HG02870 (cell line): ENCODE measurements around the gene OR13C2.
"Not testable (repeated sequence)": the region's sequence is repeated elsewhere in the genome, so short reads cannot be mapped to it uniquely, and the experiment has no call there.

Source experiments
- ATAC-seq: cut with Tn5 transposase; IDR thresholded peaks from one replicate; pipeline ENCODE4 v1.9.1; 2021; ENCODE audit warnings: mild to moderate bottlenecking, moderate library complexity; ENCODE audit not compliant: unreplicated experiment

OR13C2 gene, protein sequence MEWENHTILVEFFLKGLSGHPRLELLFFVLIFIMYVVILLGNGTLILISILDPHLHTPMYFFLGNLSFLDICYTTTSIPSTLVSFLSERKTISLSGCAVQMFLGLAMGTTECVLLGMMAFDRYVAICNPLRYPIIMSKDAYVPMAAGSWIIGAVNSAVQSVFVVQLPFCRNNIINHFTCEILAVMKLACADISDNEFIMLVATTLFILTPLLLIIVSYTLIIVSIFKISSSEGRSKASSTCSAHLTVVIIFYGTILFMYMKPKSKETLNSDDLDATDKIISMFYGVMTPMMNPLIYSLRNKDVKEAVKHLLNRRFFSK

DNA sequence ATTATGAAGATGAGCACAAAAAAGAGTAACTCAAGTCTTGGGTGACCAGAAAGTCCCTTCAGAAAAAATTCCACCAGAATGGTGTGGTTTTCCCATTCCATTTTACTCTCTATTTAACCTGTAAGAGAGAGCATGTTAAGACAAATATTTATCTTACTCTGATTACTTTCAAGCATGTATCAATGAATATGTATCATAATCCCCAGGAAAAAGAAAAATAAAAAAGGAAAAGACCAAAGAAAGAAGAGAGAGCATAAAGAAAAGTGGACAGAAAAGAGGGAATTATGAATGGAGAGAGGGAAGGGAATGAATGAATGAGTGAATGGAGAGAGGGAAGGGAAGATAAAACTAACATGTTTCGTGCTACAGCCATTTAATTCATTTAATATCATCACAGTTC, at the start of gene OR13C2:
TSS of gene OR13C2 (minus strand) at position 101 of the 400 bp plus-strand sequence. CDS start at position 101, 0 bp downstream.
- not testable (repeated sequence) for ATAC-seq

DNA sequence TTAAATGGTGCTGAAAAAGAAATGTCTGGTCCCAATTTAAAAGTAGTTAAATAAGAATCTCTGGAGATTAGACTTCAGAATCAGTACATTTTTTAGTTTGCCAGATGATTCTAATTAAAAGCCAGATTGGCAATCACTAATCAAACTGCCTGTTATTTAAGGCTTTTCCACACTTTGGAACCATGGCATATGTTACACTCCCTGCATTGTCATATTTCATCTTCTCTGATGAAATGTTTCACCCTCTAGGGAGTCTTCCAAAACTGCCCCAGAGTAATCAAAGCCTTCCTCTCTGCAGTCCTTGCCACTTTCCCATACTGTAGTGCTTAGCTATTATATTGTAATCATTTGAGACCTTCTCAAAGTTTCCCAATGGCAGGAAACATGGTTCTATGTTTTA, 30.0 kb upstream of the OR13C2 start:
- ATAC-seq, result no peak

DNA sequence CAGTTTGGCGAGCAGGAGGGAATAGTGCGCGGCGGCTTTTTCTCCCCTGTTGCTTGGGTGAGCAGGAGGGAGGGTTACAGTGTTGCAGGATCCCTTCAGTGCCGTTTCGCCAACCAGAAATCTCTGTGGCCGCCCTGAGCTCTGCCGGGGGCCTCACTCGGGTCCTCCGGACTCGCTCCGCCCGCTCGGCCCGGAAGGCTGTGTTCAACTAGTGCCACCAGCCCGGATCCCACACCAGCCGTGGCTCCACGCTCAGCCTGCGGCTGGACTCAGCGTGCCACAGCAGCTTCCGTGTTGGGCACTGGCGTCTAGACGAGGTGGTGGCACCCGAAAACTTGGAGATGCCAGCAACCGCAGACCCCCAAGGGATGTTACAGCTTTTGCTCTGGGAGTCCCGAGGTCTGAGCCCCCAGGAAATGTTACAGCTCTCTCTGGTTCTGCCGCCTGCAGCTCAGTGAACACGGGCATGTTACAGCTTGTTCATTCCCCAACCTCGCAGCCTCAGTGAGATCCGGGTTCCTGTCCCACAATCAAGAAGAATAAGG, 28.6 kb upstream of the OR13C2 start:
- no peak for ATAC-seq

DNA sequence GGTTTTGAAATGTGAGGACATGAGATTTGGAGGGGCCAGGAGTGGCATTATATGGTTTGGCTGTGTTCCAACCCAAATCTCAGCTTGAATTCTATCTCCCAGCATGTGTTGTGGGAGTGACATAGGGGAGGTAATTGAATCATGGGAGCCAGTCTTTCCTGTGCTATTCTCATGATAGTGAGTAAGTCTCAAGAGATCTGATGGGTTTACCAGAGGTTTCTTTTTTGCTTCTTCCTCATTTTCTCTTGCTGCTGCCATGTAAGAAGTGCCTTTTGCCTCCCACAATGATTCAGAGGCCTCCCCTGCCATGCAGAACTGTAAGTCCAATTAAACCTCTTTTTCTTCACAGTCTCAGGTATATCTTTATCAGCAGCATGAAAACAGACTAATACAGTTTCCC, 20.5 kb upstream of the OR13C2 start:
- ATAC-seq, result not testable (repeated sequence)

DNA sequence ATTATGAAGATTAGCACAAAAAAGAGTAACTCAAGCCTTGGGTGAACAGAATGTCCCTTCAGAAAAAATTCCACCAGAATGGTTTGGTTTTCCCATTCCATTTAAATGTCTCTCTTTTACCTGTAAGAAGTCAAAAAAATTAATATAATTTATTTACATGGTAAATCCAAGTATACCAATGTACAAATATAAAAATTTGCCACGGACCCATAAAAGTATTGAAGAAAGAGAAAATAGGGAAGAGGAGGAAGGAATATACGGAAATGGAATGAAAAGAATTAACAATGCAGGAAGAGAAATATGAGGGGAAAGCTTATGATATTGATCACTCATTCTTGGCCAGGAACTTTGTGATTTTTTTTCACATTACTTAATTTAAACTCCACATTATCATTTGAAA, 12.7 kb upstream of the OR13C2 start, which contains the start of gene OR13C9:
TSS of gene OR13C9 (minus strand) at position 101 of the 400 bp plus-strand sequence. CDS start at position 101, 0 bp downstream.
- no peak for ATAC-seq

DNA sequence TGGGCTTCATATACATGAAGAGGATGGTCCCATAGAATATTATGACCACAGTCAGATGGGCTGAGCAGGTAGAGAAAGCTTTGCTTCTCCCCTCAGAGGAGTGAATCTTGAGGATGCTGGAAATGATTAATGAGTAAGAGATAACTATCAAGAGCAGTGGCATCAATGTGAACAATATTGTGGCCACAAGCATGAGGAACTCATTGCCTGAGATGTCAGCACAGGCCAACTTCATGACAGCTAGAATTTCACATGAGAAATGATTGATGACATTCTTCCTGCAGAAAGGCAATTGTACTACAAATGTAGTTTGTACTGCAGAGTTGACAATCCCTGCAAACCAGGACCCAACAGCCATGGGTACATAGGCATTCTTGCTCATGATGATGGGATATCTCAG, 12.0 kb upstream of the OR13C2 start:
- ATAC-seq, result no peak

DNA sequence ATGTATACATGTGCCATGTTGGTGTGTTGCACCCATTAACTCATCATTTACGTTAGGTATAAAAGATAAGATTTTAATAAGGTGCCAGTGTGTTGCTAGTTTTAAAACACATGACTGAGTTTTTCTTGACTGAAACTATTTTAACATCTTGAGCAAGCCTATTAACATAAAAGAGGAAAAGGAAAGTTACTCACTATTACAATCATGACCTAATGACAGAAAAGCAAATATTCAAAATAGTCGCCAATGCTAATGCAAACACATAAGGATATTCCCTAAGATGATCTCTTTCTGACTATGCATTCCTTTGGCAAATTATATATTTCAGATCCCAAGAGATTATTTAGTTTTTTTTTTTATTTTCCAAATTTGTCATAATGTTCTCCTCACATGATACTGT, 5.8 kb upstream of the OR13C2 start:
- ATAC-seq, result no peak

DNA sequence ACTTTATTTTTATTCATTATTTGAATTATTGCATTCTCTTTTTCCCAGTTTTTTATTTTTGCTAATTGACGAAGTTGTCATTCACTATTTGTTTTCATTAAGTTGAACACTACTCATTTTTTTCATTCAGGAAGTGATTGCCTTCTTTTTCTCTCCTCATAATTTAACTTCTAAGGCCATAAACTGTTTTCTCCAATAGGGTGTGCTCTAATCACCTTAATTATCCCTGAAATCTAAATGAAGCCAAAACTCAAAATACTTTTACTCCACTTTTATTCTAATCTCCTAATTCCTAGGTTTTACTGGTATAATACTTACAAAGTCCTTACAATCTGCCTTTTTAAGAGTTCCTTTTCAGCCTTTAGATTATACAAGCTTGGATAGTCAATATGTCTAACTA, 2.9 kb upstream of the OR13C2 start:
- ATAC-seq, result no peak

DNA sequence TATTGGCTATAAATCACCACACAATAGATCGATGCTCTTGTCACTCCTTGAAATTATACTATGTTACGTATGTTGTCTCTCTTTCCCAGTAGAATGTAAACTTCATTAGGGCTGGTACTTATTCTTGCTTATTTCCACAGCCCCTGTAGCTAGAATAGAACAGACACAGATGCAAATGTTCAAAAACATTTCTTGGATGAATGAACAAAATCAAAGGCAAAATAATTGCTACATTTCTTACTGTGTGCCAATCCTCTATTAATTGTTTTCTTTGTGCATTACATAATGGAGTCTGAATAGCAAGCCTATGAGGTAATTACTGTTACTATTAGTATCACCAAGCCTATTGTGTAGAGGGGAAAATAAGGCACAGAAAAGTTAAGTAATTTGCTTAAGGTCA, 725 bp upstream of the OR13C2 start:
- no peak for ATAC-seq

DNA sequence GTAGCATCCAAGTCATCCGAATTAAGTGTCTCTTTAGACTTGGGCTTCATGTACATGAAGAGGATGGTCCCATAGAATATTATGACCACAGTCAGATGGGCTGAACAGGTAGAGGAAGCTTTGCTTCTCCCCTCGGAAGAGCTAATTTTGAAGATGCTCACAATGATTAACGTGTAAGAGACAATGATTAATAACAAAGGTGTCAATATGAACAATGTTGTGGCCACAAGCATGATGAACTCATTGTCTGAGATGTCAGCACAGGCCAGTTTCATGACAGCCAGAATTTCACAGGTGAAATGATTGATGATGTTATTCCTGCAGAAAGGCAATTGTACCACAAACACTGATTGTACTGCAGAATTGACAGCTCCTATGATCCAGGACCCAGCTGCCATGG, 626 bp downstream of the OR13C2 start:
- ATAC-seq, result no peak

DNA sequence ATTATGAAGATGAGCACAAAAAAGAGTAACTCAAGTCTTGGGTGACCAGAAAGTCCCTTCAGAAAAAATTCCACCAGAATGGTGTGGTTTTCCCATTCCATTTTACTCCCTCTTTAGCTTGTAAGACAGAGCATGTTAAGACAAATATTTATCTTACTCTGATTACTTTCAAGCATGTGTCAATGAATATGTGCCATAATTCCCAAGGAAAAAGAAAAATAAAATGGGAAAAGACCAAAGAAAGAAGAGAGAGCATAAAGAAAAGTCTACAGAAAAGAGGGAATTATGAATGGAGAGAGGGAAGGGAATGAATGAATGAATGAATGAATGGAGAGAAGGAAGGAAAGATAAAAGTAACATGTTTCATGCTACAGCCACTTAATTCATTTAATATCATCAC, 6.1 kb downstream of the OR13C2 start, which contains the start of gene OR13C5:
TSS of gene OR13C5 (minus strand) at position 101 of the 400 bp plus-strand sequence. CDS start at position 101, 0 bp downstream.
- ATAC-seq, result not testable (repeated sequence)

DNA sequence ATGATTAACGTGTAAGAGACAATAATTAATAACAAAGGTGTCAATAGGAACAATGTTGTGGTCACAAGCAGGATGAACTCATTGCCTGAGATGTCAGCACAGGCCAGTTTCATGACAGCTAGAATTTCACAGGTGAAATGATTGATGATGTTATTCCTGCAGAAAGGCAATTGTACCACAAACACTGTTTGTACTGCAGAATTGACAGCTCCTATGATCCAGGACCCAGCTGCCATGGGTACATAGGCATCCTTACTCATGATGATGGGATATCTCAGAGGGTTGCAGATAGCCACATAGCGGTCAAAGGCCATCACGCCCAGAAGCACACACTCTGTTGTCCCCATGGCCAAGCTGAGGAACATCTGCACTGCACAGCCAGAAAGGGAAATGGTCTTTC, 6.7 kb downstream of the OR13C2 start:
- ATAC-seq, result not testable (repeated sequence)

DNA sequence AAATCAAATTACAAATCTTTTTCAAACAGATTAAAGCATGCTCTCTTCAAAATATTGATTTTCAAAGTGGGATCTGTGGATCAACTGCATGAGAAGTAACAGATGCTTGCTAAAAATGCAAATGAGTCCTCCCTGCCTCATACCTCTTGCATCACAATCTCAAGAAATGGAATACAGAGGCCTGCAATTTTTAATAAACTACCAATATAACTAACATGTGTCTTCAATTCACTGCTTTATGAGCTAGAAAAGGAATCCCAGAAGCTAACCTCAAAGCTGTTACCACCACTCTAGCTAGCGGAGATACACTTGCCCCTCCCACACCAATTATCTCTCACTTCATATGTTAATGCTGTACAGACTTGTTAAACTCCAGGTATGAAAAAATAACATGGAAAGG, 15.8 kb downstream of the OR13C2 start:
- ATAC-seq, result no peak

DNA sequence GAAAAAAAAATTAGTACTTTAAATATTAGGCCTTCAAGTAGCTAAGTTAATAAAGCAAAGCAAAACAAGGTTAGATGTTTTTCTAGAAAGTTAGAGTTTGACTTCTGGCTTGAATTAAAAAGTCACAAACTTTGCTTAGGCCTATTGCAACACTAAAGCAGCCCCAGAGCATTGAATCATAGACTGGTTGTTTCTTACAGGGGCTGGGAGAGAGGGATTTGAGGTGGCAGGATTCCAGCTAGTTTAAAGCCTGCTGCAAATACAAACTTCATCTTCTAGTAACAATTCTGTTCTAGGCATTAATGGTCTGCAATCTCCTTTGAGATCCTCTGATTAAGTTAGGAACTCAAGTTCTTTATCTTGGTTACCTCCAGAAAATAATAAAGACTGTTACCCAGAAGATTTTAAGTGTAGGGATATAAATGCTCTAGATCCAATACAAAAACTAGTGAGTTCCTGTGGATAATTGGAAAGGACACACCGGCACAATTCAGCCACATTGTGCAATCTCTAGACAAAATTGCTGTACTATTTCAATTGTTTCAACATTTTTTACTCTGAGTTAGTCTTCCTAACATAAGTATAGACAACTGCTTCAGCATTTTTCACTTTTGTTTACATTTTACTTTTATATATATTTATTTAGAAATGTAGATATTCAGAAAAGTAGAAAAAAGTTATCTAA, 18.8 kb downstream of the OR13C2 start:
- ATAC-seq, result no peak

DNA sequence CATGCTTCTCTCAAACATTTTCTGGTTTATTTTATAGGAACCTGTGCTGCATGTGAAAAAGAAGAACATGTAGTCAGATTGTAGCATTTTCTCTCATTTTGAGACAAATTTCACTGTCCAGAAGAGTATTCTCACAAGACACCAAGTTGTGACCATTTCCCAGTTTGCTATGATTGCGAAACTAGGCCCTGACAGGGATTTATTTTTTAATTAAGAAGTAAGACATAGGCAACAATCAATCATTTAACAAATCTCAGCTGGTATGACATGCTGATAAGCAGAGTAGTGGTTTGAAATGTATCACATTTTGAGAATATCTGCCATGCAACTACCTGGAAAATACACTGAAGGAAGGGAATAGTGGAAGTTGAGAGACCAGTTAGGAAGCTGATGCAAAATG, 24.9 kb downstream of the OR13C2 start:
- no peak for ATAC-seq

DNA sequence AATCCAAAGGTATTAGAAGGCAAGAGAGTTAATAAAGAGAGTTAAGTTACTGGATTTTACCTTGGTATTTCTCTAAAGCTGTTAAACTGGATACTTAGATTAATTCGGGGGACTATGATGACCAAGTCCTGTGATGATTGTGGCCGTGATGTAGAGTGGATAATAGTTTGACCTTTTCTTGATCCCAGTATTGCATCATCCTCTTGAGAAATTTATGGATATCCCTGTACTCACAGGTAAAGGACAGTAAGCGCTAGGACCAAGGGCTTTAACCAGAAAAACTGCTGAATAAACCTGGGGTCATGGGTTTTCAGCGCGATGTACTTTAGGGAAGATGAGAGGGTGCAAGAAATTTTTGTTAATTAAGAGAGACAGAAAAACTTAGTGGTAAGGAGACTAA, 28.2 kb downstream of the OR13C2 start:
- ATAC-seq, result no peak

DNA sequence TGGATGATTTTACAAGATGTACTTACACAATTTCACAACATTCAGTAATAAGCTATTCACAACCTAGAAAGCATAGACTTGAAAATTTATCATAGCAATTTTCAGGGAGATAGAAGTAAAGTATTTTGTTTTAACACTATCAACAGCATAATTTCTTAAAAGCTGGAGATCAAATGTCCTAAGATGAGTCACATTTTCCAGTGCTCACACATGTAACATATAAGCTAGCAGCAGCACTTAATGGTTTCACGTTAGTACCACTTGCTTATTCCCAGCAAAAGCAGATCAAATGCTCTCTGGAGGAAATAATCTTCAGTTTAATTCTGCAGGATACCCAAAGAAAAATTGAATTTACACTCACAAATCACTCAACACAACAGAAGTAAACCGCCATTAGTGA, 30.0 kb downstream of the OR13C2 start:
- no peak for ATAC-seq

DNA sequence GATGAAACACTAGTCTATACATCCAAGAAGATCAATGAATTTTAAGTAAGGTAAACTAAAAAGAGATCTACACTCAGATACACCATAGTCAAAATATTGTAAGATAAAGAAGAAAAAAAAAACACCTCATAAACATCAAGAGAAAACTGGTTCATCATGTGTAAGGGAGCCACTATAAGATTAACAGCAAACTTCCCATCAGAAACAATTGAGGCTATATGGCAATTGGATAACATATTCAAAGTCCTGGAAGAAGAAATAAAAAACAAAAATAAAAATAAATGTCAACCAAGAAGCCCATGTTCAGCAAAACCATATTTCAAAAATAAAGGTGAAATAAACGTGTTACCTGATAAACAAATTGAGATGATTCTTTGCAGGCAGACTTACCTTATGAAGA, 32.8 kb downstream of the OR13C2 start:
- no peak for ATAC-seq

DNA sequence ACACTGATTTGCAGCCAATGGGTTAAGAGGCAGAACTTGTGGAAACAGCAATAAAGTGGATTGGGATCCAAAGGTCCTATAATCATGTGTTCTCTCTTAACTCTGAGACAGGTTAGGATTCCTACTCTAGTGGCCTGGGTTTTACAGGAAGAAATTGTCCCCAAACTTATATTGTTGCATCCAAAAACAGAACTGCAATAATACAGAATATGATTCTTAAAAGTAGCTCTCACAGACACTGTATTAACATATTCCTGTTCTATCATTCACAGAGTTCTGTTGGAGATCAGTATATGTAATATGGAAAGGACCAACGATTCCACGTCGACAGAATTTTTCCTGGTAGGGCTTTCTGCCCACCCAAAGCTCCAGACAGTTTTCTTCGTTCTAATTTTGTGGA, 36.6 kb downstream of the OR13C2 start, which contains the start of gene OR13C8:
TSS of gene OR13C8 (plus strand) at position 301 of the 400 bp plus-strand sequence. CDS start at position 301, 0 bp downstream.
- ATAC-seq, result no peak

DNA sequence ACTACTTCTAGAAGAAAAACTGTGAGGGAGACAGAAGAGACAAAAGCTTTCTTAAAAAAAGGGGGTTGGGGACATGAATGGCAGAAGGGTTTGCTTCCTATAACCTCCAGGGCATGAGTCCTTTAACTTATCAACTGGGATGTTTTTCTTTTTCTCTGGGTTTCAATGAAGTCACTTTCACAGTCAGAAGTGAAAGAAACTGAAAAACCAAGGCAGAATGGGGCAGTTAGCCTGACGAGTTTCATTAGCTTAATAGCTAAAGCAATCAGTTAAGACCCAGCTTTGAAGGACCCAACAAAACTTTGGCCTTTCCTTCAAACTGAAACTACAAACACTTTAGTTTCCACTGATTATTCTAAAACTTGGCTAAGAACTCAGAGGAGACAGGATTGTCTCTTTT, 41.1 kb downstream of the OR13C2 start:
- no peak for ATAC-seq

DNA sequence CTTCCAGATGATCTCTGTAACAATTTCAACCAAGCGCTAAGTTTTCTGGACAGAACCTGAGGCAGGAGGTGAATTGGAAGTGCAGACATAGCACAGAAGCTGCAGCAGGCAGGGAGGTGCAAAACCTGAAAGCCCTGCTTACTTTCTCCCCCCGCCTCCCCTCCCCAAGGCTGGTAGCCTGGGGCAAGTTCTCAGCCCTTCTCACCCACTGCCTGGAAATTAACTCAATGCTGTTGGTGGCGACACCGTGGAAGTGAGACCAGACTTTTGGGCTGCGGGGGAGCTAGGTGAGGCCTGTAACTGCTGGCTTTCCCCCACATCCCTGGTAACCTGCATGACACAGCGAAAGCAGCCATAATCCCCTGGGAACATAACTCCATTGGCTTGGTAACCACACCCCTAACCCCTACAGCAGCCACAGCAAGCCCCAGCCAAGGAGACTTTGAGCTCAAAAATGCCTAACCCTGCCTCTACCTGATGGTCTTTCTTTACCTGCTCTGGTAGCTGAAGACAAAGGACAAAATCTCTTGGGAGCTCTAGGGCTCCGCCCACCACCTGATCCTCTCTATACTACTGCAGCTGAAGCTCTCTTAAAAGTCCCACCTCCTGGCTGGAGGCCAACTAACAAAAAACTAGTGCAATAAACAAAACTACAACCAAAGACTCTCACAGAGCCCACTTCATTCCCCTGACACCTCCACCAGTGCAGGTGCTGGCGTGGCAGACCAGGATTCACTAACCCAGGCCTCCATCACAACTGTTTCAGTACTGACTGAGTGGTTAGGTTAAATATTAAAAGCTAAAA, 48.4 kb downstream of the OR13C2 start:
- no peak for ATAC-seq
